Type B pancreatic cell (in vitro differentiated cells): ENCODE measurements around the gene VDR. TPM values are rescaled to one million over a fixed set of nuclear protein-coding genes. Genes with fewer than 3 reads are reported as not detected.

Experiments used
- DNase-seq: peaks from one replicate; pipeline ENCODE4 v3.0.0; 2021; ENCODE audit warnings: mixed read lengths; ENCODE audit not compliant: unreplicated experiment; ENCODE audit errors: extremely low spot score
- H3K27ac Mint-ChIP-seq: 2 replicates; pipeline ENCODE4 v1.8.0; 2021; ENCODE audit warnings: mild to moderate bottlenecking, mixed read lengths
- H3K27me3 Mint-ChIP-seq: 2 replicates; pipeline ENCODE4 v1.8.0; 2021; ENCODE audit warnings: mixed read lengths
- H3K36me3 Mint-ChIP-seq: 2 replicates; pipeline ENCODE4 v1.8.0; 2021; ENCODE audit warnings: mixed read lengths
- H3K4me1 Mint-ChIP-seq: one replicate; pipeline ENCODE4 v1.8.0; 2021; ENCODE audit warnings: mixed read lengths; ENCODE audit not compliant: unreplicated experiment
- H3K4me3 Mint-ChIP-seq: 2 replicates; pipeline ENCODE4 v1.8.0; 2021; ENCODE audit warnings: mild to moderate bottlenecking, mixed read lengths
- H3K9me3 Mint-ChIP-seq: 2 replicates; pipeline ENCODE4 v1.8.0; 2021; ENCODE audit warnings: mixed read lengths
- CTCF ChIP-seq: fragments of 200-600 bp; sonication (generic); conservative IDR thresholded peaks from 2 replicates; pipeline ENCODE4 v1.5.0; 2021; ENCODE audit warnings: antibody characterized with exemption, mild to moderate bottlenecking
- total RNA-seq: library from RNA; stranded (reverse); gene quantifications from 2 replicates; pipeline ENCODE4 v1.2.1, GENCODE V29; 2021; ENCODE audit warnings: low replicate concordance

Gene VDR
- total RNA-seq, 1 donor from 2014 or later, result 0.77 TPM

- Mint-ChIP-seq H3K9me3 (no peaks in the 10 kb centered on the region), H3K27me3 (no peaks in the 10 kb centered on the region), H3K36me3 (no peaks in the 10 kb centered on the region), H3K27ac (no peak overlapping the region), H3K4me3 (no peak overlapping the region), H3K4me1 (peaks cover 26% of the 10 kb centered on the region)
- DNase-seq, result no peak
- TF ChIP-seq CTCF, result no peak
These were observed 105.3 kb downstream of the VDR start for GRCh38 chr12:47799357-47799955.

- peaks cover 4% of the 10 kb centered on the region for H3K36me3 Mint-ChIP-seq
- no peaks in the 10 kb centered on the region for H3K27me3 Mint-ChIP-seq
- no peak overlapping the region for H3K4me3 Mint-ChIP-seq
- no peak for DNase-seq
- peaks cover 16% of the 10 kb centered on the region for H3K4me1 Mint-ChIP-seq
- no peak for TF ChIP-seq CTCF
- no peak overlapping the region for H3K27ac Mint-ChIP-seq
- no peaks in the 10 kb centered on the region for H3K9me3 Mint-ChIP-seq
These were observed 106.3 kb downstream of the VDR start for GRCh38 chr12:47798382-47798948.

GRCh38 chr12:47797441-47797840, 107.4 kb downstream of the VDR start:
- no peak for DNase-seq
- Mint-ChIP-seq H3K4me3 (no peak overlapping the region), H3K4me1 (peaks cover 12% of the 10 kb centered on the region), H3K9me3 (no peaks in the 10 kb centered on the region), H3K27ac (no peak overlapping the region), H3K27me3 (no peaks in the 10 kb centered on the region), H3K36me3 (peaks cover 8% of the 10 kb centered on the region)
- TF ChIP-seq CTCF, result peak; percentile 56

- no peak for DNase-seq
- TF ChIP-seq CTCF, result no peak
- no peak overlapping the region for H3K27ac Mint-ChIP-seq
These were observed 108.9 kb downstream of the VDR start for GRCh38 chr12:47795814-47796411.

GRCh38 chr12:47795121-47795813, 109.5 kb downstream of the VDR start:
- H3K4me1 Mint-ChIP-seq, result no peaks in the 10 kb centered on the region
- no peaks in the 10 kb centered on the region for H3K9me3 Mint-ChIP-seq
- no peaks in the 10 kb centered on the region for H3K27me3 Mint-ChIP-seq
- DNase-seq, result no peak
- H3K4me3 Mint-ChIP-seq, result no peak overlapping the region
- peaks cover 9% of the 10 kb centered on the region for H3K36me3 Mint-ChIP-seq
- H3K27ac Mint-ChIP-seq, result no peak overlapping the region
- no peak for TF ChIP-seq CTCF

More at GRCh38 chr12:47795814-47796411, 108.9 kb downstream of the VDR start:
- Mint-ChIP-seq H3K9me3 (no peaks in the 10 kb centered on the region), H3K27me3 (no peaks in the 10 kb centered on the region), H3K4me3 (no peak overlapping the region), H3K36me3 (peaks cover 9% of the 10 kb centered on the region), H3K4me1 (peaks cover 2% of the 10 kb centered on the region)
